Measurements from ENCODE around the gene FBXO2. TPM values are rescaled to one million over a fixed set of nuclear protein-coding genes. Genes with fewer than 3 reads are reported as not detected.
"Not testable (repeated sequence)": the region's sequence is repeated elsewhere in the genome, so short reads cannot be mapped to it uniquely, and the experiment has no call there.

FBXO2 gene
- total and polyA plus RNA-seq, 9 donors: 0.09 to 4.5 (median 0.42) TPM

GRCh38 chr1:11615090-11615489 is 39.1 kb downstream of the FBXO2 start:
- DNase-seq: no peak
- H3K36me3 ChIP-seq (ENCODE audit: control insufficient read depth, insufficient read depth, low read length): no peaks in the 10 kb centered on the region
- H3K4me3 ChIP-seq (ENCODE audit: low read length): no peak overlapping the region
- WGBS (ENCODE audit: insufficient coverage): 59% methylated on average over 11 of the region's 16 CpGs
- H3K27ac ChIP-seq (ENCODE audit: low read length): no peak overlapping the region
- no peaks in the 10 kb centered on the region for H3K9me3 ChIP-seq (replicated peaks; ENCODE audit: control insufficient read depth, low read depth, low read length)
- H3K27me3 ChIP-seq (ENCODE audit: control insufficient read depth, insufficient read depth, low read length): peaks cover 6% of the 10 kb centered on the region
- H3K4me1 ChIP-seq (ENCODE audit: control insufficient read depth, insufficient read depth, low read length): peaks cover 4% of the 10 kb centered on the region

- H3K27me3 ChIP-seq (ENCODE audit: control insufficient read depth, insufficient read depth, low read length): peaks cover 6% of the 10 kb centered on the region
- no peak overlapping the region for H3K4me3 ChIP-seq (ENCODE audit: low read length)
- no peak for DNase-seq
- WGBS (ENCODE audit: insufficient coverage): 90% methylated on average over 5 of the region's 5 CpGs
- H3K27ac ChIP-seq (ENCODE audit: low read length): no peak overlapping the region
- H3K4me1 ChIP-seq (ENCODE audit: control insufficient read depth, insufficient read depth, low read length): peaks cover 4% of the 10 kb centered on the region
- no peaks in the 10 kb centered on the region for H3K9me3 ChIP-seq (replicated peaks; ENCODE audit: control insufficient read depth, low read depth, low read length)
- no peaks in the 10 kb centered on the region for H3K36me3 ChIP-seq (ENCODE audit: control insufficient read depth, insufficient read depth, low read length)
These were observed 40.9 kb downstream of the FBXO2 start for GRCh38 chr1:11613347-11613746.

- peaks cover 6% of the 10 kb centered on the region for H3K27me3 ChIP-seq (ENCODE audit: control insufficient read depth, insufficient read depth, low read length)
- no peaks in the 10 kb centered on the region for H3K4me1 ChIP-seq (ENCODE audit: control insufficient read depth, insufficient read depth, low read length)
- H3K9me3 ChIP-seq (replicated peaks; ENCODE audit: control insufficient read depth, low read depth, low read length): no peaks in the 10 kb centered on the region
- no peak for DNase-seq
- WGBS (ENCODE audit: insufficient coverage): 25% methylated on average over 6 of the region's 7 CpGs
- H3K27ac ChIP-seq (ENCODE audit: low read length): no peak overlapping the region
- H3K36me3 ChIP-seq (ENCODE audit: control insufficient read depth, insufficient read depth, low read length): no peaks in the 10 kb centered on the region
- no peak overlapping the region for H3K4me3 ChIP-seq (ENCODE audit: low read length)
These were observed 42.4 kb downstream of the FBXO2 start for GRCh38 chr1:11611638-11612327.

- no peak overlapping the region for H3K4me3 ChIP-seq (ENCODE audit: low read length)
- H3K27ac ChIP-seq (ENCODE audit: low read length): no peak overlapping the region
- no peaks in the 10 kb centered on the region for H3K9me3 ChIP-seq (replicated peaks; ENCODE audit: control insufficient read depth, low read depth, low read length)
- DNase-seq: no peak
- H3K36me3 ChIP-seq (ENCODE audit: control insufficient read depth, insufficient read depth, low read length): no peaks in the 10 kb centered on the region
- H3K4me1 ChIP-seq (ENCODE audit: control insufficient read depth, insufficient read depth, low read length): no peaks in the 10 kb centered on the region
- WGBS (ENCODE audit: insufficient coverage): 53% methylated on average over 5 of the region's 6 CpGs
- H3K27me3 ChIP-seq (ENCODE audit: control insufficient read depth, insufficient read depth, low read length): peaks cover 6% of the 10 kb centered on the region
These were observed 43.5 kb downstream of the FBXO2 start for GRCh38 chr1:11610629-11611180.

- H3K4me1 ChIP-seq (ENCODE audit: control insufficient read depth, insufficient read depth, low read length); DNase-seq; H3K27ac ChIP-seq (ENCODE audit: low read length); H3K27me3 ChIP-seq (ENCODE audit: control insufficient read depth, insufficient read depth, low read length); H3K4me3 ChIP-seq (ENCODE audit: low read length); H3K9me3 ChIP-seq (replicated peaks; ENCODE audit: control insufficient read depth, low read depth, low read length); H3K36me3 ChIP-seq (ENCODE audit: control insufficient read depth, insufficient read depth, low read length): not testable (repeated sequence)
- 46% methylated on average over 6 of the region's 13 CpGs for WGBS (ENCODE audit: insufficient coverage)
These were observed 44.9 kb downstream of the FBXO2 start for GRCh38 chr1:11609378-11609777.

- H3K27ac ChIP-seq (ENCODE audit: low read length); H3K36me3 ChIP-seq (ENCODE audit: control insufficient read depth, insufficient read depth, low read length); DNase-seq; H3K4me3 ChIP-seq (ENCODE audit: low read length); H3K4me1 ChIP-seq (ENCODE audit: control insufficient read depth, insufficient read depth, low read length); H3K27me3 ChIP-seq (ENCODE audit: control insufficient read depth, insufficient read depth, low read length); H3K9me3 ChIP-seq (replicated peaks; ENCODE audit: control insufficient read depth, low read depth, low read length): not testable (repeated sequence)
- WGBS (ENCODE audit: insufficient coverage): 93% methylated on average over 16 of the region's 37 CpGs
These were observed 45.6 kb downstream of the FBXO2 start for GRCh38 chr1:11608596-11609130.

GRCh38 chr1:11606775-11607174 is 47.5 kb downstream of the FBXO2 start:
- no peak overlapping the region for H3K27ac ChIP-seq (ENCODE audit: low read length)
- WGBS (ENCODE audit: insufficient coverage): 96% methylated on average over 5 of the region's 6 CpGs
- no peak for DNase-seq
- H3K4me1 ChIP-seq (ENCODE audit: control insufficient read depth, insufficient read depth, low read length): no peaks in the 10 kb centered on the region
- no peaks in the 10 kb centered on the region for H3K36me3 ChIP-seq (ENCODE audit: control insufficient read depth, insufficient read depth, low read length)
- H3K9me3 ChIP-seq (replicated peaks; ENCODE audit: control insufficient read depth, low read depth, low read length): no peaks in the 10 kb centered on the region
- no peaks in the 10 kb centered on the region for H3K27me3 ChIP-seq (ENCODE audit: control insufficient read depth, insufficient read depth, low read length)
- H3K4me3 ChIP-seq (ENCODE audit: low read length): no peak overlapping the region

- H3K4me3 ChIP-seq (ENCODE audit: low read length): no peak overlapping the region
- H3K27me3 ChIP-seq (ENCODE audit: control insufficient read depth, insufficient read depth, low read length): peaks cover 3% of the 10 kb centered on the region
- H3K4me1 ChIP-seq (ENCODE audit: control insufficient read depth, insufficient read depth, low read length): peaks cover 4% of the 10 kb centered on the region
- no peaks in the 10 kb centered on the region for H3K36me3 ChIP-seq (ENCODE audit: control insufficient read depth, insufficient read depth, low read length)
- no peak overlapping the region for H3K27ac ChIP-seq (ENCODE audit: low read length)
- H3K9me3 ChIP-seq (replicated peaks; ENCODE audit: control insufficient read depth, low read depth, low read length): no peaks in the 10 kb centered on the region
- no peak for DNase-seq
- WGBS (ENCODE audit: insufficient coverage): 60% methylated on average over 3 of the region's 5 CpGs
These were observed 51.2 kb downstream of the FBXO2 start for GRCh38 chr1:11602981-11603380.

GRCh38 chr1:11602424-11602823 is 51.8 kb downstream of the FBXO2 start:
- H3K27ac ChIP-seq (ENCODE audit: low read length): no peak overlapping the region
- no peaks in the 10 kb centered on the region for H3K36me3 ChIP-seq (ENCODE audit: control insufficient read depth, insufficient read depth, low read length)
- H3K27me3 ChIP-seq (ENCODE audit: control insufficient read depth, insufficient read depth, low read length): peaks cover 3% of the 10 kb centered on the region
- WGBS (ENCODE audit: insufficient coverage): 17% methylated on average over 1 of the region's 3 CpGs
- peaks cover 4% of the 10 kb centered on the region for H3K4me1 ChIP-seq (ENCODE audit: control insufficient read depth, insufficient read depth, low read length)
- no peak overlapping the region for H3K4me3 ChIP-seq (ENCODE audit: low read length)
- H3K9me3 ChIP-seq (replicated peaks; ENCODE audit: control insufficient read depth, low read depth, low read length): no peaks in the 10 kb centered on the region
- DNase-seq: no peak

- DNase-seq: peak; percentile 34
- no peak overlapping the region for H3K27ac ChIP-seq (ENCODE audit: low read length)
- peaks cover 4% of the 10 kb centered on the region for H3K4me1 ChIP-seq (ENCODE audit: control insufficient read depth, insufficient read depth, low read length)
- H3K36me3 ChIP-seq (ENCODE audit: control insufficient read depth, insufficient read depth, low read length): no peaks in the 10 kb centered on the region
- no peak overlapping the region for H3K4me3 ChIP-seq (ENCODE audit: low read length)
- peaks cover 3% of the 10 kb centered on the region for H3K27me3 ChIP-seq (ENCODE audit: control insufficient read depth, insufficient read depth, low read length)
- 43% methylated on average over 6 of the region's 7 CpGs for WGBS (ENCODE audit: insufficient coverage)
- H3K9me3 ChIP-seq (replicated peaks; ENCODE audit: control insufficient read depth, low read depth, low read length): no peaks in the 10 kb centered on the region
These were observed 53.4 kb downstream of the FBXO2 start for GRCh38 chr1:11600836-11601235.

All from muscle of leg (tissue), 11 donors.